ENCODE measurements around the gene DCP1A.

DNA sequence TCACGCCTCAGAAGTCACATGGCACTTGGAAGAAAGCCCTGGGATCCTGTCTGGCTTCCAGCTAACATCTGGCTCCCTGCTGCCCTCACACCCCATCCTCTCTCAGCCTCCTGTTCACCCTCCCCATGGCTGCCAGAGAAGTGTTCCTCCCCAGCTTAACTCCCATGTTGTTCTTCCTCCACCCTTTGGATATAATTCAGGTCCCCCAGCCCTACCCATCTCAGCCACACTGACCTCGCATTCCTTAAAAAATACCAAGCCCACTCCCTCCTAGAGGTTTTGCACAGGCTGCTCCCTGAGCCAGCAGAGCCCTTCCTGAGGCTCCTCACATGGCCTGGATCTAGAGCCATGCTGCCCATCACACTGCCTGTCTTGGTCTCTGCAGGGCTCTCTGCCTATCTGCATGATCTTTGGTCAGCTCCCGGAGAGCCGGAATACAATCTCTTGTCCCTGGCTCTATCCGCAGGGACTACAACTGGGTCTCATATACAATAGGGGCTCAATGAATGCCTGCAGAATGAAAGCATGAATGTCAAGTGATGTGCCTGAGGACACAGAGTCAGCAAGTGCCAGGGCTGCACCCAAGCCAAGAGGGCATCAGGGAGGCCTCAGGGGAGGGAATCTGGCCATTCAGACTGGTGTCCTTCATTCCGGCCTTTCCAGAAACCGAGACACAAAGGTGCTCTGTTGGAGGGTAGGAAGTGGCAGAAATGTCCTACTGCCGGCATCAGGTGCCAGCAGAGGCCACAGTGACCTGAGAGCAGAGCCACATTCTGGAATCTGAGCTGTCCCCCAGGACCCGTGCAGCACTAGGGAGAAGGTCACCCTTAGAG lies 87.7 kb downstream of the DCP1A start:
- TF ChIP-seq, protein P1, sequence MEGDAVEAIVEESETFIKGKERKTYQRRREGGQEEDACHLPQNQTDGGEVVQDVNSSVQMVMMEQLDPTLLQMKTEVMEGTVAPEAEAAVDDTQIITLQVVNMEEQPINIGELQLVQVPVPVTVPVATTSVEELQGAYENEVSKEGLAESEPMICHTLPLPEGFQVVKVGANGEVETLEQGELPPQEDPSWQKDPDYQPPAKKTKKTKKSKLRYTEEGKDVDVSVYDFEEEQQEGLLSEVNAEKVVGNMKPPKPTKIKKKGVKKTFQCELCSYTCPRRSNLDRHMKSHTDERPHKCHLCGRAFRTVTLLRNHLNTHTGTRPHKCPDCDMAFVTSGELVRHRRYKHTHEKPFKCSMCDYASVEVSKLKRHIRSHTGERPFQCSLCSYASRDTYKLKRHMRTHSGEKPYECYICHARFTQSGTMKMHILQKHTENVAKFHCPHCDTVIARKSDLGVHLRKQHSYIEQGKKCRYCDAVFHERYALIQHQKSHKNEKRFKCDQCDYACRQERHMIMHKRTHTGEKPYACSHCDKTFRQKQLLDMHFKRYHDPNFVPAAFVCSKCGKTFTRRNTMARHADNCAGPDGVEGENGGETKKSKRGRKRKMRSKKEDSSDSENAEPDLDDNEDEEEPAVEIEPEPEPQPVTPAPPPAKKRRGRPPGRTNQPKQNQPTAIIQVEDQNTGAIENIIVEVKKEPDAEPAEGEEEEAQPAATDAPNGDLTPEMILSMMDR (conservative IDR thresholded peaks at IDR 0.05) = no peak
- TF ChIP-seq EZH2 (IDR thresholded peaks at IDR 0.05; ENCODE audit: low read depth) = no peak

Measured in PC-9 (cell line).